NCI-H187 (cell line): ENCODE results near the gene MMEL1.
"Not testable (repeated sequence)": the region's sequence is repeated elsewhere in the genome, so short reads cannot be mapped to it uniquely, and the experiment has no call there.

Experiments used
- DNase-seq, 2 experiments: peaks; one replicate each; lab custom pipeline; 2025; lab: John Stamatoyannopoulos, UW

Gene MMEL1

GRCh38 chr1:2557482-2558400 lies 75.1 kb downstream of the MMEL1 start:
- DNase-seq = no peak

- no peak for DNase-seq
These were observed 75.9 kb downstream of the MMEL1 start for GRCh38 chr1:2556678-2557481.

- no peak for DNase-seq
These were observed 76.5 kb downstream of the MMEL1 start, which contains the start of gene TNFRSF14 for GRCh38 chr1:2556277-2556677. TSS of gene TNFRSF14 (plus strand) at chr1:2556371. CDS start at chr1:2556665, 294 bp downstream.

- no peak for DNase-seq
These were observed 77.1 kb downstream of the MMEL1 start for GRCh38 chr1:2555634-2556276.

- DNase-seq = no peak
These were observed 78.0 kb downstream of the MMEL1 start for GRCh38 chr1:2554621-2555387.

GRCh38 chr1:2553871-2554620 lies 78.8 kb downstream of the MMEL1 start:
- no peak for DNase-seq

- not testable (repeated sequence) for DNase-seq
These were observed 79.7 kb downstream of the MMEL1 start for GRCh38 chr1:2553076-2553475.

GRCh38 chr1:2552189-2552588 lies 80.6 kb downstream of the MMEL1 start:
- no peak for DNase-seq

GRCh38 chr1:2551544-2551943 lies 81.3 kb downstream of the MMEL1 start:
- not testable (repeated sequence) for DNase-seq

- DNase-seq = not testable (repeated sequence)
These were observed 82.4 kb downstream of the MMEL1 start for GRCh38 chr1:2550309-2550861.

GRCh38 chr1:2549367-2550029 lies 83.3 kb downstream of the MMEL1 start:
- DNase-seq = not testable (repeated sequence)

GRCh38 chr1:2548068-2548589 lies 84.7 kb downstream of the MMEL1 start:
- peak; percentile 34 to 55 for DNase-seq

- DNase-seq = no peak
These were observed 85.4 kb downstream of the MMEL1 start for GRCh38 chr1:2547210-2548067.

GRCh38 chr1:2546515-2547209 lies 86.2 kb downstream of the MMEL1 start:
- peak; percentile 20 to 73 for DNase-seq

- peak; percentile 30 to 58 for DNase-seq
These were observed 86.9 kb downstream of the MMEL1 start for GRCh38 chr1:2545754-2546514.

GRCh38 chr1:2544875-2545640 lies 87.8 kb downstream of the MMEL1 start:
- no peak for DNase-seq
